ENCODE results near the gene NREP. TPM values are rescaled to one million over a fixed set of nuclear protein-coding genes. Genes with fewer than 3 reads are reported as not detected.
A peak's percentile ranks its signal among the peaks of the same experiment; 100 is the strongest.

Gene NREP
- total and polyA plus RNA-seq, 10 of the 15 experiments (the other 5 are each of a cell fraction or from before 2014, with no cell fraction given) = 20.6 to 117 (median 32.2) TPM

DNA sequence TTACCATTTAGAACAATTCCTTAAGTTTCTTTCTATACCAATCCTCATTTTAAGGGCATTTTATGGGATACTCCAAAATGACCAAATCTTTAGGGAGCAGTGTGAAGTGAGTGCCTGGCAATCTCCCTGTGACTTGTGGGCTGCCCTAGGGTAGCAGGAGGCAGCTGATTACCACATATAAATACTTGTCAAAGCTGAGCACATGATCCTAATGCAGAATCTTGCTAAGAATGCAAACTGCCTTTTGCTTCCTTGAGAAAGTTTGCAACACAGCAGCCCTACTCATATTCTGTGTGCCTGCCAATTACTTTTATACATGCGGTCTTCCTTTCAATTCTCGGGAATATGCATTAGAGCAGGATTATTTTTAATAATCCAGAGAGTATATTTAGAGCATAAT lies 18.2 kb upstream of the NREP start:
- no TSS peak for BruUV-seq (replicated peaks)
- SMC1A ChIA-PET (ENCODE audit: uncharacterized antibody, unreplicated experiment) = no interaction called here

DNA sequence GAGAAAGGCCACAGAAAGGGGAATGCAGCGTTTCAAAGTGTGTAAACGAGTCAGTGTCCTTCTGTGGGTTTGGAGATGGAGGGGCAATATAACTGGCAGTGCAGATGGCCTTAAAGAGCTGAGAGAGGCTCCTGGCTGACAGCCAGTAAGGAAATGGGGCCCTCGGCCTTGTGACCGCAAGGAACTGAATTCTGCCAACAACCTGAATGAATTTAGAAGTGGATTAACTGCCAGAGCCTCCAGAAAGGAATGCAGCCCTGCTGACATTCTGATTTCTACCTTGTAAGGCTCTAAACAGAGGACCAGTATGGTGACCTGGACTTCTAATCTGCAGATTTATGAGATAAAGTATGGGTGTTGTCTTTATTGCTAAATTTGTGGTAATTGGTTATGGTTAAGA lies 17.5 kb upstream of the NREP start:
- ChIA-PET RAD21 (ENCODE audit: unreplicated experiment) (interaction anchor here (0.6 kb wide), 1 partner anchor 265 kb away, joined by 3 read pairs; no protein-coding TSS in a partner anchor), POLR2A (no interaction called here), CTCF (no interaction called here), SMC1A (ENCODE audit: uncharacterized antibody, unreplicated experiment) (no interaction called here)
- 9% methylated on average over 4 of the region's 4 CpGs for WGBS (ENCODE audit: insufficient coverage, insufficient replicate concordance, low lambda C conversion rate, missing lambda C conversion rate)
- Histone ChIP-seq H3K9me3 (replicated peaks; ENCODE audit: control insufficient read depth, insufficient read depth, low read length) (no peaks in the 10 kb centered on the region), H3K4me3 (no peak overlapping the region), H3K9ac (ENCODE audit: control insufficient read depth, insufficient read depth, low read length) (no peak overlapping the region), H4K20me1 (ENCODE audit: control insufficient read depth, insufficient read depth) (no peaks in the 10 kb centered on the region), H3K79me2 (ENCODE audit: control insufficient read depth, insufficient read depth, low read length) (no peaks in the 10 kb centered on the region), H3K36me3 (ENCODE audit: control insufficient read depth in 2 of 2, insufficient read depth in 2 of 2, low read length in 1 of 2) (no peaks in the 10 kb centered on the region), H3K27me3 (replicated peaks in 1 of 2; ENCODE audit: control insufficient read depth in 2 of 2, insufficient read depth in 2 of 2, low read length in 1 of 2) (no peaks in the 10 kb centered on the region), H3K27ac (ENCODE audit: control insufficient read depth, insufficient read depth) (no peak overlapping the region), H2AFZ (ENCODE audit: control insufficient read depth, low read depth, low read length) (peak overlapping the region; percentile 64), H3K4me1 (ENCODE audit: control insufficient read depth, insufficient read depth, low read length) (no peaks in the 10 kb centered on the region; the same call in 1 of the 2 replicates), H3K4me2 (ENCODE audit: control insufficient read depth, insufficient read depth) (no peak overlapping the region)
- peak; percentile 33 for ATAC-seq
- intact Hi-C loops (cut with micrococcal nuclease; ENCODE audit: unreplicated experiment) (no loop called here), in situ Hi-C loops (cut with MboI) (no loop called here)
- no peak for FAIRE-seq
- no peak for DNase-seq (ENCODE audit: low read depth, low spot score)
- no TSS peak for BruUV-seq (replicated peaks)
- TF ChIP-seq ZNF207 (IDR thresholded peaks at IDR 0.05; ENCODE audit: borderline replicate concordance) (no peak), POLR2AphosphoS2 (IDR thresholded peaks at IDR 0.05; ENCODE audit: low read depth, low read length) (no peak), KLF5 (IDR thresholded peaks at IDR 0.05; ENCODE audit: partially characterized antibody) (no peak), RUNX3 (IDR thresholded peaks at IDR 0.05; ENCODE audit: low read length) (peak; percentile 37; the same call in 1 of the 2 replicates), ESRRA (IDR thresholded peaks at IDR 0.05; ENCODE audit: low read length) (no peak), ZSCAN29 (IDR thresholded peaks at IDR 0.05) (no peak), WRNIP1 (IDR thresholded peaks at IDR 0.05; ENCODE audit: borderline replicate concordance, low read depth, low read length) (no peak)

More for the DNA sequence above, 18.2 kb upstream of the NREP start:
- no peaks in the 10 kb centered on the region for H3K27me3 ChIP-seq (replicated peaks in 1 of 2; ENCODE audit: control insufficient read depth in 2 of 2, insufficient read depth in 2 of 2, low read length in 1 of 2)
- no peaks in the 10 kb centered on the region for H3K9me3 ChIP-seq (replicated peaks; ENCODE audit: control insufficient read depth, insufficient read depth, low read length)
- no peak for FAIRE-seq
- no peaks in the 10 kb centered on the region for H4K20me1 ChIP-seq (ENCODE audit: control insufficient read depth, insufficient read depth)
- no peak overlapping the region for H2AFZ ChIP-seq (ENCODE audit: control insufficient read depth, low read depth, low read length)
- ATAC-seq = no peak
- CTCF ChIA-PET = no interaction called here
- no peak overlapping the region for H3K4me2 ChIP-seq (ENCODE audit: control insufficient read depth, insufficient read depth)
- no peak for TF ChIP-seq TBL1XR1 (IDR thresholded peaks at IDR 0.05; ENCODE audit: low read depth, low read length)
- TF ChIP-seq, protein P1, sequence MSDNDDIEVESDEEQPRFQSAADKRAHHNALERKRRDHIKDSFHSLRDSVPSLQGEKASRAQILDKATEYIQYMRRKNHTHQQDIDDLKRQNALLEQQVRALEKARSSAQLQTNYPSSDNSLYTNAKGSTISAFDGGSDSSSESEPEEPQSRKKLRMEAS (IDR thresholded peaks at IDR 0.05; ENCODE audit: low read depth, low read length) = no peak
- in situ Hi-C loops (cut with MboI) (no loop called here), intact Hi-C loops (cut with micrococcal nuclease; ENCODE audit: unreplicated experiment) (no loop called here)
- no peaks in the 10 kb centered on the region for H3K79me2 ChIP-seq (ENCODE audit: control insufficient read depth, insufficient read depth, low read length)
- RAD21 ChIA-PET (ENCODE audit: unreplicated experiment) = no interaction called here
- H3K4me1 ChIP-seq (ENCODE audit: control insufficient read depth, insufficient read depth, low read length) = no peaks in the 10 kb centered on the region; the same call in 1 of the 2 replicates
- no peak for DNase-seq (ENCODE audit: low read depth, low spot score)
- no peaks in the 10 kb centered on the region for H3K36me3 ChIP-seq (ENCODE audit: control insufficient read depth in 2 of 2, insufficient read depth in 2 of 2, low read length in 1 of 2)
- H3K9ac ChIP-seq (ENCODE audit: control insufficient read depth, insufficient read depth, low read length) = no peak overlapping the region
- no peak overlapping the region for H3K27ac ChIP-seq (ENCODE audit: control insufficient read depth, insufficient read depth)
- POLR2A ChIA-PET = no interaction called here
- H3K4me3 ChIP-seq = no peak overlapping the region
- 45% methylated on average over 2 of the region's 2 CpGs for WGBS (ENCODE audit: insufficient coverage, insufficient replicate concordance, low lambda C conversion rate, missing lambda C conversion rate)

Data from GM12878 (cell line).